Measurements from ENCODE around the gene FLRT2.

FLRT2 gene

DNA sequence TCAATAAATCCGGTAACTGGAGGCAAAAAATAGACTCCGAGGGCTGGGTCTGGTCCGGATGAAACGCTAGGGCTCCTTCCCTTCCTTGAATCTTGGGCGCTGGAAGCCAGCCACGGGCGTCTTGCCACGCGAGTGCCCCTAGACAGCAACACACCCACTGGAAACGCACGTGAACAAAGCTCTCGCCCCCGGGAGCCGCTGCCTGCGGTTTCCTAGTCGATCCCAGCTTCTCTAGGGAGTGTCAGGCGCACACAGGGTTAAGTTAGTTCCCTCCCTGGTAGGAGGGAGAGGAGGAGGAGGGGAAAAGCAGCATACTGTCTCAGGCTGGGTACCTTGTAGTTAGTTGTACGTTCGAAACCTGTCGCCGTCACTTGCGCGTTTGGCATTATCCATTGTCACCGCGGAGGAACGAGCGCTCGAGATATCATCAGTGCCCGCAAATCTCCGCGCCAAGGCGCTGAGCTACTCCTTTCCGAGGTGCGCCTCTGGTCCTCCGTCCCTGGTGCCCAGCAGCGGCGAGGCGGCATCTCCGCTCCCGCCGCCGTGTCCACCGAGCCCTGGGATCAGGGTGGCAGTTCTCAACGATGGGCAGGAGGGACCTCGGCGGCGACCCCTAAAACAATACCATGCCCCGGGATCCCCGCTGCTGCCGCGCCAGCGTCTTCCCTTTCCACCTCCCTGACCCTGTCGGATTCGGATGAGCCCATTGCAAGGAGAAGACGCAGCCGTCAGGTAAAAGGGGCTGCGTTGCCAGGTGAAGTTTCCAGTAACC lies at the start of gene FLRT2:
Gene FLRT2, plus strand, starts transcription at position 342 of the 772 bp plus-strand sequence. CDS start 91,371 bp downstream, outside the sequence.
- no peak for DNase-seq (ENCODE audit: low spot score)

GRCh38 chr14:85481471-85481870 lies 48.5 kb upstream of the FLRT2 start:
- DNase-seq (ENCODE audit: low spot score) = no peak

GRCh38 chr14:85482552-85482951 lies 47.4 kb upstream of the FLRT2 start:
- DNase-seq (ENCODE audit: low spot score) = no peak

DNA sequence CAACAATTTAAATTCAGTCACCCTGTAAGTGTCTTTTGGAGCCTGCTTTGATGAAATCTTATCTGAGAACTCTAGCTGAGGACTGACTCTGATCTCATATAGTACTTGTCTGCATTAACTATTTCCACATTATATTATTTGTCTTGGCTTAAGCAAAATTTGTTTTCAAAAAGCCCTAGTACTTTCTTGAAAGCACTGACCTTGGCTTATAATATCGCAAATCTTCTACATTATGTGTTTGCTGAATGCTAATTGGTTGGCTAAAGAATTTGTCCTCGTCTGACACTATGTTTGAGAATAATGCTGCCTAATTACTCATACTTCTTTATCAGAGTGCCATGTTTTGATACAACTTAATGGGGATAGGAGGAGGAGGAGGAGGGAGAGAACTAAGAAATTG lies 46.9 kb upstream of the FLRT2 start:
- DNase-seq (ENCODE audit: low spot score) = no peak

DNA sequence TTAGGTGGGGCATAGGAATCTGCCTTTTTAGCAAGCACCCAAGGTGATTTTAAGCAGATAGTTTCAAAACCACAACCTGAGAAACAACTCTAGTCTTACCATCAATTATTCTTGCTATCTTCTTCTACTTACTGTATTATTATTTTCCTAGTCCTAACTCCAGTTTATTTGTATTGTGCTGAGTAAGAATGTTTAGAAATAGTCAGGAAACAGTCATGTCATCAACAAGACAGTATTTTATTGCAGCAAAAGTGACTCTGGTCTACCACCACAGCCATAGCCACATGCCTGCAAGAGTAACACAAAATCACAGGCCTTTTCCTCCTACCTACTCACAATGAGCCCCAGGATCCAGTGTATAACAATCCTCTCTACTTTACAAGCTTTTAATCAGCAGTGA lies 46.3 kb upstream of the FLRT2 start:
- no peak for DNase-seq (ENCODE audit: low spot score)

DNA sequence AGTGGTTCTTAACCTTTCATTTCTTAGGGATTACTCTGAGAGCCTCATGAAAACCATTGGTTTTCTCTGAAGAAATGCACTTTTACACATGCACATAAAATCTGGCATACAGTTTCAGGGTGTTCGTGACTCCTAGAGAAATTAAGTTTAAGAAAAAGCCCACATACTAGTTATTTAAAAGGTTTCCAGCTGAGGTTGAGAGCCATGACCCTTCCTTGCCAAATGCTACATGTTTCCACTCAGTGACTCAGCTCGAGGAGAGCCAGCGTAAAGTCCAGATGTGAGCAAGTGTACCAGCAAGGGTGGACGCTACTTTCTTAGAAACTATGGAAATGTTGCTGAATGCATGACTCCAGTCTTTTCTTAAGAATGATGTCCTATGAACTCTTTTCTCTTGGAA lies 42.7 kb upstream of the FLRT2 start:
- no peak for DNase-seq (ENCODE audit: low spot score)

- DNase-seq (ENCODE audit: low spot score) = no peak
Observed at GRCh38 chr14:85501751-85502150, 28.2 kb upstream of the FLRT2 start.

DNA sequence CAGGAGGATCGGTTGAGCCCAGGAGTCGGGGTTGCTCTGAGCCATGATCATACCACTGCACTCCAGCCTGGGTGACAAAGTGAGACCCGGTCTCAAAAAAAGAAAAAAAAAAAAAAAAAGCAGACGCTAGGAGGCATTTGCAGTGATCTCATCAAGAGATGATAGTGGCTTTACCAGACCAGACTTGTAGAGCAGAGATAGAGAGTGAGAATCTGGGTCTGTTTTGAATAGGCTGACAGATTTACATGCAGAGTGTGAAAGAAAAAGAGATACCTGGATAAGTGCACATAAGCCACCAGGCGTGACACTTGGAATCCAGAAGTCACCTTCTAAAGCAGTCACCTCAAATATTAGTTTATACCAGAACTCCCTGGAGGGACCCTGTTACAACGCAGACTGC lies 21.1 kb upstream of the FLRT2 start:
- DNase-seq (ENCODE audit: low spot score) = no peak

DNA sequence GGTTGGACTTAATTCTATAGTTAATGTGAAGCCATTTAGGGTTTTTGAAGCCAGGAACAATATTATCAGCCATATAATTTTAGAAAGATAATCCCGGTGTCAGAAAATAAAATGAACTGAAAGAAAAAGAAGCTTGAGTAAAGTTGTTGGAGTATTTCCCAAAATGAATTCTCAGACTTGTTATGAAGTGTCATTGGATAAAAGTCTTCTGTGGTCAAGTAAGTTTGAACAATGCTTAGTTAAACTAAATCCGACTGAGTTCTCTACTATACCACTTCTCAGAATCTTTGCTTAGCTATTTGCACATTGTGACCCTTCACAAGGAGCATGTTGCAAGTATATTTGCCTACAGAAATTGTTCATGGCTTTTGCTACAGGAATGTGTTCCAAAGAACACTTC lies 17.5 kb upstream of the FLRT2 start:
- DNase-seq (ENCODE audit: low spot score) = no peak

DNA sequence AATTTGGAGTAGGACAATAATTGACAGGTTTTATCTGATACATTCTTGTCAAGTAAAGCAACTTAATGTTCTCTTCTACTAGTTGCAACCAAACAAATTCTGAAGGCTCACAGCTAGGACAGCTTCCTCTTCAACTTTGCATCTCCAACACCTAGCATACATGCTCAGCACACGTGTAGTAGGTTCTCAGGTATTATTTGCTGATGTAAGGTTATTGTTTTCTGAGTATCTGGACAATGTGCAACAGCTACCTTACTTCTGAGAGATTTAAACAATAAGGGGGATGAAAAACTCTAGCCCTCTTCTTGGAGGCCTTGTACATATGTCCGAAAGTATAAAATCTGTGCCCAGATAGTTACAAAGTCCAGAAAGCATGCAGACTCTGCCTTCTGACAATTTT lies 15.5 kb upstream of the FLRT2 start:
- DNase-seq (ENCODE audit: low spot score) = no peak

DNA sequence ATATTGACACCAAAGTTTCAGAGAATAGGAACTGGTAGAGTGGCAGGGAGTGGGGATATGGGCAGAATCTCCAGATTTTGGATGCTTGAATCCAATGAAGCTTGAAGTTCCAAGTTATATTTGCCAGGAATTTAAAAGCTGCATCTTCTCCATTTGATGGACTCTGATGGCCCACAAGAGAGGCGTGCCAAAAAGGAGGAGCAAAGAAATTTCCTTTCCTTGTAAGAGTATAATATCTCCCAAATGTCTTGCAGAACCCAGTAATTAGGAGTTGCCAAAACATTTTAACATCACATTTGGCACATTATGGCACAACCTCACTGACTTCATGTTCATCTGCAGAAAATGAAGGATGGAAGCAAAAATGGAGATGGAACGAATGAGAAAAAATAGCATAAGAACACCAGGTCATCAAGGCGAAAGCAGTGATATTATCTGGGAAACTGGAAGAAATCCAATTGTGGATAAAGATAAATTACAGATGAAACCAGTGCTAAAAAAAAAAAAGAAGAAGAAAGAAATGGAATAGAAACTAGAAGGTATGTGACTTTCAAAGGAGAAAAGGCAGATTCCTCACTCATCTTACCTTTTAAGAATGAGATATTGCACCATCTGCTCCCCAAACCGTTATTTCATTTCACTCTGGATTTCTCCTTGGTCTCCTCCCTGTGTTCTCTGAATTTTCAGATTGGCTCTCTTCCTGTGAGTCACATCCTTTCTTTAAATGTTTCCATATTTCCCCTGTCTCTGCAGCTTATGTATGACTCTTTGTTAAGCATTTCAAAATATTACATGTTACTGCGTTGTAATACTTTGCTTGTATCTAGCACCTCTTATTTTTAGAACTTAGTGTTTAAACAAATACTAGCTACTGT lies 13.5 kb upstream of the FLRT2 start:
- DNase-seq (ENCODE audit: low spot score) = no peak

DNA sequence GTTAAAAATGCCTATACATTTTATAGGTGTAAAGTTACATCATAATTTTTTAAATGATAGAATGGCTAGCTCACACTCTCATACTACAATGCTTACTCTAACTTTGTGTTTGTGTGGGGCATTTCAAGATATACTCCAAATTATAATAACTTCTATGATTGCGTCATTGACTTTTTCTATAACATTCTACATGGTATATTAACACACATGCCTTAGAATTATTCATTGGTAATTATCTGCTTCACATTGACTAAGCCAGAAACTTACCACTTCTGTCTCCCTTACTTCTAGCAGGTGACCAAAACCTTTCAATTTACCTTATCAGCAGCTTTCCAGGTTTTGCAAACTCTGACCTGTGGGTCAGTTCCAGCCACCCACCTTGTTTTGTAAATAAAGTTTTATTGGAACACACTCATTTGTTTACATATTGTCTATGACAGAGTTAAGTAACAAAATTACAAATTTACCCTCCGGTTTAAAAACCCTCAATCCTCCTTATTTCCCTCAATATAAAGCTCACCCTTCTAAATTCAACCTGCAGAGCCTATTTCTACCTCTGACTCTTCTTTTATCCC lies 12.7 kb upstream of the FLRT2 start:
- no peak for DNase-seq (ENCODE audit: low spot score)

DNA sequence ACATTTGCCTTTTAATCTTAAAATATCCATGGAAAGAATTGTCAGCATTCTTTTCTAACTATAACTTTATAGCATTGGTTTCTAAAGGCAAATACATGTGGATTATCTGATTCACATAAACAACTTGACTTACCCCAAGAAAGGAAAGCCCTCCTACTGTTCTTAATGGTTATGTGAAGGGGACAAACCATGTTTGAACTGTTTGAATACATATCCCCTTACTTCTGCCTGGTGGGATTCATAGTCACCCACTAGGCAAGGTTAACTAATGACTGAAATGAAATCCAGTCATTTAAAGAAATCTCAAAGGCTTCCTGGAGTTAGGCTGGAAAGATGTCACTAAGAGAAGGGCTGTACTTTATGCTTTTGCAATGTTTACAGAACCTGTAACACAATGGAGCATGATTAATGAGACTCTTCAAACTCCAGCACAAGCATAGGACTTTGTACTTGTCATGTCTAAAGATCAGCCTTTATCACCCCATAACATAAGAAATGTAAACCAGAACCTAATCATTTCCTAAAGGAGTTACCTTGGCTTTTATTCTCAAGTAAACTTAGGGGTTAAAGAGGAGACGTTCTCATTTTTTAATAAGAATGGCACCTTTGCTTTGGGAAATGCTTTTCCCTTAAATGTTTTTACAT lies 10.2 kb upstream of the FLRT2 start:
- DNase-seq (ENCODE audit: low spot score) = no peak

DNA sequence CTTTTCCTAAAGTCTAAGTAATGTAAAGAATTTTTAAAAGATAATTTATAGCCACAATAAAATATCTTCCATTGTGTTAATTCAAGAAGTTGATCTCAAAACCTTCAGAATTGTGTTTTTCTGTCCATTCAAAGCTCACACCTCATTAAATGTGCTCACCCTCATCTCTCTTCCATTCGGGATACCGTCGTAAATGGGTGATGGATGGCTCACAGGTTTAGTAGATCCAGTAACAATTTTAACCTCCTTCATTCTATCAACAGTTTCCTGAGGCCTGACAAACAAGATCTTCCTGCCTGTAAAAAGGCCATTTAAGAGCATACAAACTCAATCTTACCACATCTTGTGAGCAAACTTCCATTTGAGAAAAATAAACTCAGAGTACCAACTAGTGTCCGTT lies 9.4 kb upstream of the FLRT2 start:
- DNase-seq (ENCODE audit: low spot score) = no peak

DNA sequence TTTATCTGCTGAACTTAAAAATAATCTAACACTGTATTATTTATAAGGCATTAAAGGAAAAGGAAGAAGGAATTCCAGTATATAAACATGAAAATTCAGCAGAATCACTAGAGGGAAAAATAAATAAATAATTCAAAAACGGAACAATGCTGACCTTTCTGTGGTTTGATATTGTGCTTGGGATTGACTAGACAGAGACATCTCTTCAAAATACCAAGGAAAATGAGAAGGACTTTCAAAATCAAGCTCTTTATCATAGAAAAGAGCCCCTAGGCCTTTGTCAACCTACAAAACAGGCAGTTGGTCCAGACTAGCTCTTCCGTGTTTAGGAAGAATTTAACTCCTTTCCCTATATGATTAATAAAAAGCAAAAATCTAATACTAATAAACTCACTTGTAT lies 6.3 kb upstream of the FLRT2 start:
- DNase-seq (ENCODE audit: low spot score) = no peak

GRCh38 chr14:85527006-85527405 lies 2.9 kb upstream of the FLRT2 start:
- no peak for DNase-seq (ENCODE audit: low spot score)

GRCh38 chr14:85527445-85528035 lies 2.4 kb upstream of the FLRT2 start:
- DNase-seq (ENCODE audit: low spot score) = no peak

- DNase-seq (ENCODE audit: low spot score) = no peak
Observed at GRCh38 chr14:85528080-85528896, 1.7 kb upstream of the FLRT2 start.

DNA sequence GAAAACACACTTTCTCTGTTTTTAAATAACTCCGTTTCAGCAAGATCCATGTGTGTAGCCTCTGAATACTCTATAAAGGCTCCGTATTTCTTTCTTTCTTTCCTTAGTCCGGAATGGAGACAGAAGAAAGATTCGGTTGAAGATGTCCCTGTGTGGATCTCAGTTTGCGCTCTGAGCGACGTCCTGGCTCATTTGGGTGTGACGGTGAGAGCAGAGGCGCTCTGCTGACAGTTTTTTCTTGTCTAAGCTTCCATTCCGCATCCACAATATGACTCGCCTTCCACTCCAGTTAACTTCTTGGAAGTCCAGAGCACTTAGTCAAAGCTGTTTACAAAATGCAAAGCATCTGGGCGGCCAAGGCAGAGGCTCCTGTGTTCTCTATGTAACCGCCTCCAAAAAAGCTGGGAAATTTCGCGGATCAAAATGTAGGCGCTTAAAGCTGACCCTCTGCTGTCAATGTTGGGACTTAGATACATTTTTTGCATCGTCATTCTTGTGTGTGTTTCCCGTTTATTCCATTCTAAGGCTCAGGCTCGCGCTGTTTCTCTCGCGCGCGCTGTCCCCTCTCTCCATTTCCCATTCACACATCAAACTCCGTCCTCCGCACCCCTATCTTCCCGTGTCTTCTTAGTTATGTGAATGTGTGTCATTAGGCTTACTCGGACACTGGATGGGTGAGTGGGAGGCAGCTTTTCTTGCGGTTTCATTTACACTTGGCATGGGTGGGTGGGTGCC lies 880 bp upstream of the FLRT2 start:
- no peak for DNase-seq (ENCODE audit: low spot score)

- DNase-seq (ENCODE audit: low spot score) = no peak
Observed at GRCh38 chr14:85530626-85531025, 682 bp downstream of the FLRT2 start.

Measured in SW480 (cell line).